ENCODE measurements around the gene MGAT5.

The MGAT5 gene

GRCh38 chr2:134253804-134254203, at the start of gene MGAT5:
MGAT5 (plus strand) TSS chr2:134254072; CDS start chr2:134254404, 332 bp downstream.
- DNase-seq: no peak

GRCh38 chr2:134205087-134205486, 48.8 kb upstream of the MGAT5 start:
- DNase-seq: no peak

- no peak for DNase-seq
Observed at GRCh38 chr2:134206031-134206430, 47.8 kb upstream of the MGAT5 start.

- no peak for DNase-seq
Observed at GRCh38 chr2:134206573-134206972, 47.3 kb upstream of the MGAT5 start.

- DNase-seq: no peak
Observed at GRCh38 chr2:134207589-134208209, 46.2 kb upstream of the MGAT5 start.

GRCh38 chr2:134208825-134209224, 45.0 kb upstream of the MGAT5 start:
- DNase-seq: no peak

GRCh38 chr2:134212746-134213145, 41.1 kb upstream of the MGAT5 start:
- DNase-seq: no peak

- DNase-seq: no peak
Observed at GRCh38 chr2:134216152-134216829, 37.6 kb upstream of the MGAT5 start.

GRCh38 chr2:134217351-134217750, 36.5 kb upstream of the MGAT5 start:
- DNase-seq: no peak

- no peak for DNase-seq
Observed at GRCh38 chr2:134217924-134218323, 35.9 kb upstream of the MGAT5 start.

- no peak for DNase-seq
Observed at GRCh38 chr2:134218414-134218813, 35.5 kb upstream of the MGAT5 start.

- DNase-seq: no peak
Observed at GRCh38 chr2:134218930-134219658, 34.8 kb upstream of the MGAT5 start.

- no peak for DNase-seq
Observed at GRCh38 chr2:134220344-134220974, 33.4 kb upstream of the MGAT5 start.

- DNase-seq: no peak
Observed at GRCh38 chr2:134224005-134224404, 29.9 kb upstream of the MGAT5 start.

GRCh38 chr2:134225173-134225572, 28.7 kb upstream of the MGAT5 start:
- no peak for DNase-seq

GRCh38 chr2:134225841-134226240, 28.0 kb upstream of the MGAT5 start:
- DNase-seq: no peak

- DNase-seq: no peak
Observed at GRCh38 chr2:134226601-134227000, 27.3 kb upstream of the MGAT5 start.

GRCh38 chr2:134227666-134228065, 26.2 kb upstream of the MGAT5 start:
- no peak for DNase-seq

- no peak for DNase-seq
Observed at GRCh38 chr2:134228493-134228903, 25.4 kb upstream of the MGAT5 start.

GRCh38 chr2:134229540-134229939, 24.3 kb upstream of the MGAT5 start:
- no peak for DNase-seq

GRCh38 chr2:134230885-134231284, 23.0 kb upstream of the MGAT5 start:
- DNase-seq: no peak

GRCh38 chr2:134231301-134231964, 22.4 kb upstream of the MGAT5 start:
- no peak for DNase-seq

- DNase-seq: no peak
Observed at GRCh38 chr2:134231965-134232340, 21.9 kb upstream of the MGAT5 start.

Measured in NCI-H510A (cell line).